CD4-positive, alpha-beta T cell treated with Interleukin-15 for 4 hours (primary cell): Measurements from ENCODE around the gene S100G.
"Not testable (repeated sequence)": the region's sequence is repeated elsewhere in the genome, so short reads cannot be mapped to it uniquely, and the experiment has no call there.

Experiments used
- DNase-seq: peaks from one replicate; pipeline ENCODE4 v3.0.0-alpha.2; 2020; ENCODE audit warnings: low spot score

Gene S100G

GRCh38 chrX:16649858-16650257 is at the start of gene S100G:
Gene S100G (plus strand): TSS chrX:16650158. CDS start chrX:16651007, 849 bp downstream.
- no peak for DNase-seq

GRCh38 chrX:16601885-16602284 is 48.1 kb upstream of the S100G start:
- no peak for DNase-seq

- not testable (repeated sequence) for DNase-seq
Observed at GRCh38 chrX:16603235-16603634, 46.7 kb upstream of the S100G start.

GRCh38 chrX:16603822-16604221 is 46.1 kb upstream of the S100G start:
- DNase-seq: peak; percentile 17

- DNase-seq: no peak
Observed at GRCh38 chrX:16604337-16604736, 45.6 kb upstream of the S100G start.

- DNase-seq: no peak
Observed at GRCh38 chrX:16606142-16606720, 43.7 kb upstream of the S100G start.

- no peak for DNase-seq
Observed at GRCh38 chrX:16610121-16610621, 39.8 kb upstream of the S100G start.

- not testable (repeated sequence) for DNase-seq
Observed at GRCh38 chrX:16610654-16611053, 39.3 kb upstream of the S100G start.

GRCh38 chrX:16612257-16612897 is 37.6 kb upstream of the S100G start:
- DNase-seq: no peak

- DNase-seq: no peak
Observed at GRCh38 chrX:16617382-16617781, 32.6 kb upstream of the S100G start.

GRCh38 chrX:16618422-16618821 is 31.5 kb upstream of the S100G start:
- DNase-seq: no peak

- no peak for DNase-seq
Observed at GRCh38 chrX:16619024-16619423, 30.9 kb upstream of the S100G start.

GRCh38 chrX:16628511-16628910 is 21.4 kb upstream of the S100G start:
- DNase-seq: not testable (repeated sequence)

GRCh38 chrX:16628946-16629595 is 20.9 kb upstream of the S100G start:
- DNase-seq: no peak

GRCh38 chrX:16629909-16630308 is 20.0 kb upstream of the S100G start:
- DNase-seq: no peak

GRCh38 chrX:16633754-16634153 is 16.2 kb upstream of the S100G start:
- no peak for DNase-seq

GRCh38 chrX:16635040-16635439 is 14.9 kb upstream of the S100G start:
- no peak for DNase-seq

- no peak for DNase-seq
Observed at GRCh38 chrX:16635596-16635995, 14.4 kb upstream of the S100G start.

- no peak for DNase-seq
Observed at GRCh38 chrX:16638533-16638932, 11.4 kb upstream of the S100G start.

- DNase-seq: no peak
Observed at GRCh38 chrX:16639966-16640365, 10.0 kb upstream of the S100G start.

GRCh38 chrX:16640823-16641222 is 9.1 kb upstream of the S100G start:
- no peak for DNase-seq

GRCh38 chrX:16643176-16643575 is 6.8 kb upstream of the S100G start:
- no peak for DNase-seq

- no peak for DNase-seq
Observed at GRCh38 chrX:16646366-16647138, 3.4 kb upstream of the S100G start.
